ENCODE data around the gene BLOC1S3. TPM values are rescaled to one million over a fixed set of nuclear protein-coding genes. Genes with fewer than 3 reads are reported as not detected.

Gene BLOC1S3
- total RNA-seq, 6 experiments from 2014 or later: 10.5 to 14.2 (median 12.2) TPM

- no peak for DNase-seq
- peaks cover 11% of the 10 kb centered on the region for H3K4me1 Mint-ChIP-seq (ENCODE audit: low read depth)
- H3K4me3 Mint-ChIP-seq: peak overlapping the region; percentile 22; the same call in 1 of the 2 replicates
- H3K9me3 Mint-ChIP-seq: no peaks in the 10 kb centered on the region
- TF ChIP-seq, protein P1, sequence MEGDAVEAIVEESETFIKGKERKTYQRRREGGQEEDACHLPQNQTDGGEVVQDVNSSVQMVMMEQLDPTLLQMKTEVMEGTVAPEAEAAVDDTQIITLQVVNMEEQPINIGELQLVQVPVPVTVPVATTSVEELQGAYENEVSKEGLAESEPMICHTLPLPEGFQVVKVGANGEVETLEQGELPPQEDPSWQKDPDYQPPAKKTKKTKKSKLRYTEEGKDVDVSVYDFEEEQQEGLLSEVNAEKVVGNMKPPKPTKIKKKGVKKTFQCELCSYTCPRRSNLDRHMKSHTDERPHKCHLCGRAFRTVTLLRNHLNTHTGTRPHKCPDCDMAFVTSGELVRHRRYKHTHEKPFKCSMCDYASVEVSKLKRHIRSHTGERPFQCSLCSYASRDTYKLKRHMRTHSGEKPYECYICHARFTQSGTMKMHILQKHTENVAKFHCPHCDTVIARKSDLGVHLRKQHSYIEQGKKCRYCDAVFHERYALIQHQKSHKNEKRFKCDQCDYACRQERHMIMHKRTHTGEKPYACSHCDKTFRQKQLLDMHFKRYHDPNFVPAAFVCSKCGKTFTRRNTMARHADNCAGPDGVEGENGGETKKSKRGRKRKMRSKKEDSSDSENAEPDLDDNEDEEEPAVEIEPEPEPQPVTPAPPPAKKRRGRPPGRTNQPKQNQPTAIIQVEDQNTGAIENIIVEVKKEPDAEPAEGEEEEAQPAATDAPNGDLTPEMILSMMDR (IDR thresholded peaks at IDR 0.05): no peak
- no peak overlapping the region; the same call in 1 of the 2 replicates for H3K27ac Mint-ChIP-seq
- H3K27me3 Mint-ChIP-seq (ENCODE audit: insufficient read depth): peaks cover 12% of the 10 kb centered on the region
- H3K36me3 Mint-ChIP-seq (ENCODE audit: low read depth): peaks cover 4% of the 10 kb centered on the region; the same call in 1 of the 2 replicates
These were observed 25.9 kb upstream of the BLOC1S3 start for GRCh38 chr19:45152504-45153338.

DNA sequence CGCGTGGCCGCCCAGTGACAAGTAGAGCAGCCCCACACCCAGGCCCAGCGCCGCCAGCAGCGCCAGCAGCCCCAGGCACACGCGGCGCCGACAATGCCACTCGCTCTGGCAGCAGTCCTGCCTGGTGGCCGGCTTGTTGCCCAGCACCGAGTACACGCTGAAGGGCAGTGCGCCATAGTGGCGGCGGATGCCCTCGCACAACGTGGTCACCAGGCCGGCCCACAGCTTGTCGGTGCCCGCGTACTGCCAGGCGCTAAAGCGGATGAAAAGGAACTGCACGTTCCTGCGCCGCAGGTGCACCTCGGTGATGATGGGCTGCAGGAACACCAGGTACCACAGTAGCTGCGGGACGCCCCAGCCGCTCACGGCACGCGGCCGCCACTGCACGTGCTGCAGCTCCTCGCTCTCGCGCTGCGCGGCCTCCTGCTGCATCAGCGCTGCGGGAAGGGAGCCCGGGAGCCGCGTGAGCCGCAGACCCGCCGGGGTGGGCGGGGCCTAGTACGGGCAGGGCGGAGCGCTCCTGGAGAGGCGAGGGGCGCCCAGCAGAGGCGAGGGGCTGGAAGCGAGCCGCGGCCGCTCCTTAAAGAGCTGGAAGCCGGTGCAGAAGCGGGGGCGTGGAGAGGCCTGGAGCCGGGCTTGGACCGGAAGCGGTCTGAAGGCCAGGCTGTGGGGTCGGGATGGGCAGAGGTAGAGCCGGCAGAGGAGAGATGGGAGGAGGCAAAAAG, 25.1 kb upstream of the BLOC1S3 start:
- Mint-ChIP-seq H3K27me3 (ENCODE audit: insufficient read depth) (peaks cover 13% of the 10 kb centered on the region), H3K36me3 (ENCODE audit: low read depth) (peaks cover 4% of the 10 kb centered on the region; the same call in 1 of the 2 replicates), H3K27ac (peak overlapping the region; percentile 68), H3K4me1 (ENCODE audit: low read depth) (peaks cover 11% of the 10 kb centered on the region), H3K9me3 (no peaks in the 10 kb centered on the region), H3K4me3 (peak overlapping the region; percentile 12)
- no peak for DNase-seq
- TF ChIP-seq, protein P1 (IDR thresholded peaks at IDR 0.05): no peak

- Mint-ChIP-seq H3K4me3 (peak overlapping the region; percentile 12), H3K36me3 (ENCODE audit: low read depth) (peaks cover 4% of the 10 kb centered on the region; the same call in 1 of the 2 replicates), H3K27me3 (ENCODE audit: insufficient read depth) (peaks cover 13% of the 10 kb centered on the region), H3K9me3 (no peaks in the 10 kb centered on the region), H3K4me1 (ENCODE audit: low read depth) (peaks cover 11% of the 10 kb centered on the region), H3K27ac (peak overlapping the region; percentile 68)
- TF ChIP-seq, protein P1 (IDR thresholded peaks at IDR 0.05): peak; percentile 22; the same call in 1 of the 2 replicates
- peak; percentile 76 for DNase-seq
These were observed 24.3 kb upstream of the BLOC1S3 start for GRCh38 chr19:45154064-45154827.

DNA sequence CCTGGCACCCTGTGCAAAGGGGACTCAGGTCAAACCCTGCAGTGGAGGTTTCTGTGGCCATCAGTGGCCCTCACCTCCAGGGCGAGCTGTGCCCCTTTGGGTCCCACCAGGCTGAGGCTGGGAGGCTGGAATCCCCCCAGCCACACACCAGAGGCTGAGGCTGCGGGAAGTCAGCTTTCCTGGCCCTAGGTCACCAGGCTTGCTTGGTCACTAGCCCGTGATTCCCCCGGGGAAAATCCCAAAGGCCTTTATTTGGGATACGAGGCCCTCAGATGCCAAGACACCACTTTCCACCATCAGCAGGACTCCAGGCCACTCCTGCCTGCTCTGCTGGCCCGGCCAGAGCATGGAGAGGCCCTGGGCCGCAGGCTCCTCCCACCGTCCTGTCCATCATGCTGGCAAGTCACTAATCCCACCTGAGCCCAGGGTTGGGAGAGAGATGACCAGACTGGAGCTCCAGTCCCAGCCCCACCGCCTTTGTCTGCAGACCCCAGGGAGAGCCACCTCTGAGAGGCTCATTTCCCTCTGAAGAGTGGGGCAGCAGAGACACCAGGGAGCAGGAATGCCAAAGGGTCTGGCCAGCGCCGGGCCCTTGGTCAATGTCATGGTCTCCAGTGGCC, 22.5 kb upstream of the BLOC1S3 start:
- TF ChIP-seq, protein P1 (IDR thresholded peaks at IDR 0.05): no peak
- Mint-ChIP-seq H3K27me3 (ENCODE audit: insufficient read depth) (peaks cover 19% of the 10 kb centered on the region), H3K4me1 (ENCODE audit: low read depth) (peaks cover 11% of the 10 kb centered on the region), H3K27ac (no peak overlapping the region), H3K9me3 (no peaks in the 10 kb centered on the region), H3K4me3 (no peak overlapping the region), H3K36me3 (ENCODE audit: low read depth) (no peaks in the 10 kb centered on the region)
- DNase-seq: no peak

DNA sequence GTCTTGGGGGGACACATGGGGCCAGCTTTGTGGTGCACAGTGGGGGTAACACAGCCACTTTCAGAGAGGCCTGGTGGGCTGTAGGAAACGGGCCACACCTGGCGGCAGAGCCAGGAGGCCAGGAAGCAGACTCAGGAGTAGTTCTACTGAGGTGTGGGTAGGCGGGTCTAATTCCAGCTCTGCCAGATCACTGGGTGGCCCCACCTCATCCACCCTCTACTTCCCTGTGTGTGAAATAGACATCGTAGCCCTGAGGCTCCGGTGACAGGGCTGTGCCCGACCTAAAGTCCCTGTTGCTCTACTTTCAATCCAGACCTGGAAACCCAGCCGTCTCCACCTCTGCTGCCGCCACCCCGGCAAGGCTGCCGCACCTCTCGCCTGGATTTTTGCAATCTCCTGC, 21.8 kb upstream of the BLOC1S3 start:
- Mint-ChIP-seq H3K9me3 (no peaks in the 10 kb centered on the region), H3K4me1 (ENCODE audit: low read depth) (peaks cover 11% of the 10 kb centered on the region), H3K4me3 (no peak overlapping the region), H3K36me3 (ENCODE audit: low read depth) (no peaks in the 10 kb centered on the region), H3K27me3 (ENCODE audit: insufficient read depth) (peaks cover 16% of the 10 kb centered on the region), H3K27ac (no peak overlapping the region)
- DNase-seq: no peak
- TF ChIP-seq, protein P1 (IDR thresholded peaks at IDR 0.05): no peak
